Neural crest cell (in vitro differentiated cells): ENCODE results near the gene RTP5. TPM values are rescaled to one million over a fixed set of nuclear protein-coding genes. Genes with fewer than 3 reads are reported as not detected.

Source experiments
- DNase-seq: peaks from one replicate; pipeline ENCODE4 v3.0.0; 2021; ENCODE audit warnings: low read depth, mixed read lengths, low spot score
- H3K27ac Mint-ChIP-seq: one replicate; pipeline ENCODE4 v1.8.0; 2021; ENCODE audit warnings: mild to moderate bottlenecking, mixed read lengths; ENCODE audit not compliant: unreplicated experiment
- H3K27me3 Mint-ChIP-seq: 2 replicates; pipeline ENCODE4 v1.8.0; 2021; ENCODE audit warnings: low read depth, mild to moderate bottlenecking, mixed read lengths
- H3K36me3 Mint-ChIP-seq: 2 replicates; pipeline ENCODE4 v1.8.0; 2021; ENCODE audit warnings: low read depth, mild to moderate bottlenecking, mixed read lengths
- H3K4me1 Mint-ChIP-seq: 2 replicates; pipeline ENCODE4 v1.8.0; 2021; ENCODE audit warnings: mixed read lengths
- H3K4me3 Mint-ChIP-seq: one replicate; pipeline ENCODE4 v1.8.0; 2021; ENCODE audit warnings: mild to moderate bottlenecking, mixed read lengths
- H3K9me3 Mint-ChIP-seq: 2 replicates; pipeline ENCODE4 v1.8.0; 2021; ENCODE audit warnings: mixed read lengths
- total RNA-seq: library from RNA; stranded (reverse); gene quantifications from 2 replicates; pipeline ENCODE4 v1.2.1, GENCODE V29; 2021
- TF ChIP-seq, protein P1 (sequence below): fragments of 200-600 bp; sonication (generic); conservative IDR thresholded peaks from 2 replicates; pipeline ENCODE4 v1.5.0; 2021; ENCODE audit warnings: antibody characterized with exemption, mild to moderate bottlenecking

Gene RTP5
- total RNA-seq, 1 donor from 2014 or later = not detected

DNA sequence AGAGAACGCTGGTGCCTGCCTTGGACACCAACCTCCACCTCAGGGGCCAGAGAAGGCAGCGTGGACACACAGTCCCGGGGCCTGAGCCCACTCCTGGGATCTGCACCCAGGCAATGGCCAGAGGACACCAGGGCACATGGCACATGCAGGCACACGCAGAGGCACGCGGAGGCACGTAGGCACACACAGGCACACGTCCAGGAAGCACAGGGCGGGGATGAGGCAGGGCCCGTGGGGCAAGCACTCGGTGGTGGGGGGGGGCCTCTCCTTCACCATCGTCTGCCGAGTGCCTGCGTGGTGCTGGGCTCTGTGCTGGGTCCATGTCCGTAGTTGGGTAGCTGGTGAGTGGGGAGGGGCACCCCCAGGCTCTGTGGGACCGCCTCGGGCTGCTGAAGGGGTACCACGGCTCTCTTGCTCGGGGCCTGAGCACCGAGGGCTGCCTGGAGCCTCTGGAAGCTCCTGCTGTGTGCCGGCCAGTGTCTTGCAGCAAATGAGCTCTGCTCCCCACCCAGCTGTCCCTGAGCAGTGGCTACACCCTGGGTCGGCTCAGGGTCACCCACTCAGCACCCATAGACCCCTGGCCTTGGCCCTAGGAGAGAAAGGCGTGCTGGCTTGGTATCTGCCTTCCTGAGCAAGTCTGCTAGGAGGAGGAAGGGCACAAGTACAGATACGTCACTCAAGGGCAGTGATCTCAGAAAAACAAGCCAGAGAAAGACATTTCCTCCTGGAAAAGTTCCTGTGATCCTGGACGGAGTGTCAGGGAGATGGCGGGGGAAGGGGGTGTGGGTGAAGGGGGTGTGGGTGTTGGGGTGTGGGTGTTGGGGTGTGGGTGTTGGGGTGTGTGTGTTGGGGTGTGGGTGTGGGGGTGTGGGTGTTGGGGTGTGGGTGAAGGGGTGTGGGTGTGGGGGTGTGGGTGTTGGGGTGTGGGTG is 26.4 kb downstream of the RTP5 start:
- no peaks in the 10 kb centered on the region for H3K36me3 Mint-ChIP-seq
- peaks cover 3% of the 10 kb centered on the region for H3K27me3 Mint-ChIP-seq
- H3K9me3 Mint-ChIP-seq = no peaks in the 10 kb centered on the region
- peaks cover 19% of the 10 kb centered on the region for H3K4me1 Mint-ChIP-seq
- H3K4me3 Mint-ChIP-seq = no peak overlapping the region
- peak overlapping the region; percentile 12 for H3K27ac Mint-ChIP-seq
- TF ChIP-seq, protein P1, sequence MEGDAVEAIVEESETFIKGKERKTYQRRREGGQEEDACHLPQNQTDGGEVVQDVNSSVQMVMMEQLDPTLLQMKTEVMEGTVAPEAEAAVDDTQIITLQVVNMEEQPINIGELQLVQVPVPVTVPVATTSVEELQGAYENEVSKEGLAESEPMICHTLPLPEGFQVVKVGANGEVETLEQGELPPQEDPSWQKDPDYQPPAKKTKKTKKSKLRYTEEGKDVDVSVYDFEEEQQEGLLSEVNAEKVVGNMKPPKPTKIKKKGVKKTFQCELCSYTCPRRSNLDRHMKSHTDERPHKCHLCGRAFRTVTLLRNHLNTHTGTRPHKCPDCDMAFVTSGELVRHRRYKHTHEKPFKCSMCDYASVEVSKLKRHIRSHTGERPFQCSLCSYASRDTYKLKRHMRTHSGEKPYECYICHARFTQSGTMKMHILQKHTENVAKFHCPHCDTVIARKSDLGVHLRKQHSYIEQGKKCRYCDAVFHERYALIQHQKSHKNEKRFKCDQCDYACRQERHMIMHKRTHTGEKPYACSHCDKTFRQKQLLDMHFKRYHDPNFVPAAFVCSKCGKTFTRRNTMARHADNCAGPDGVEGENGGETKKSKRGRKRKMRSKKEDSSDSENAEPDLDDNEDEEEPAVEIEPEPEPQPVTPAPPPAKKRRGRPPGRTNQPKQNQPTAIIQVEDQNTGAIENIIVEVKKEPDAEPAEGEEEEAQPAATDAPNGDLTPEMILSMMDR = no peak
- DNase-seq = peak; percentile 25

DNA sequence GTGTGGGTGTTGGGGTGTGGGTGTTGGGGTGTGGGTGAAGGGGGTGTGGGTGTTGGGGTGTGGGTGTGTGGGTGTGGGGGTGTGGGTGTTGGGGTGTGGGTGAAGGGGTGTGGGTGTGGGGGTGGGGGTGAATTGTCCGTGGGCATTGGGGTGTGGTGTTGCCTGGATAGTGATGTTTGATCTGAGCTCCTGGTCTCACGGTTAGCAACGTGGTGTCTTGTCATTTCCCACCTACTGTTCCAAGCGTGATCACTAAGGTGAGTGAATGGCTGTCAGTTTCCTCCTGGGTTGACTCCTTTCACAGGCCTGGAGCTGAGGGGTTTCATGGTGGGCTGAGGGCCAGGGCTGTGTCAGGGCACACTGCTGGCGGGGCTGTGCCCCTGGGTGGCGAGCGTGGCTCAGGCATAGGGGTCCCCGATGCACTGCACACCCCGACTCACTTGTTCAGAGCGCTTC is 27.2 kb downstream of the RTP5 start:
- H3K27ac Mint-ChIP-seq = no peak overlapping the region
- peaks cover 8% of the 10 kb centered on the region for H3K27me3 Mint-ChIP-seq
- H3K9me3 Mint-ChIP-seq = no peaks in the 10 kb centered on the region
- no peak overlapping the region for H3K4me3 Mint-ChIP-seq
- no peak for DNase-seq
- H3K4me1 Mint-ChIP-seq = peaks cover 25% of the 10 kb centered on the region
- H3K36me3 Mint-ChIP-seq = no peaks in the 10 kb centered on the region
- TF ChIP-seq, protein P1 = no peak

DNA sequence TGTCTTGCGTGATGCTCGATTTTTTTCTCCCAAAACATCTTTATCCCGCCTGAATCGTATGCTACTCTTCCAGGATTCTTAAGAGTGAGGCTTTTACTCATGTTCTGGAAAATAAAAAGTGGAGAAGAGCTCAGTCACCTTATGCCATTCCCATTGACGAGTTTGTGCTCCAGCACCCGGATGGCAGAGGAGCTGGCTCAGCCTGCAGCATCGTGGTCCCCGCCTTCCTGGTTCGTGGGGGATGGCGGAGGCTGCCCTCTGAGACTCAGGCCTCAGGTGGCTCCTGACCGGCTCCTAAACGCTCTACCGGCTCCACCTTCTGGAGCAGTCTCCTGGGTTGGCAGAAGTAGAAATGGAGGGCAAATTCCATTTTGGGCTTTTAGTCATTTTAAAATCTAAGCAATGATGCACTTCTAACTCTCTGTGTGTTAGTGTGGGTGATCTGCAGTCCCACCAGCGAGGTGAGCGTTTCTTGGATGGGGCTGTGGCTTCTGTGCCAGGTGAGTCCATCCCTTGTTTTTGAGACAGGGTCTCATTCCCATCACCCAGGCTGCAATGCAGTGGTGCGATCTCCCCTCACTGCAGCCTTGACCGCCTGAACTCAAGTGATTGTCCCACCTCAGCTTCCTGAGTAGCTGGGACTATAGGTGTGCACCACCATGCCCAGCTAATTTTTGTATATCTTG is 27.8 kb downstream of the RTP5 start:
- no peak for DNase-seq
- Mint-ChIP-seq H3K4me1 (peaks cover 27% of the 10 kb centered on the region), H3K36me3 (no peaks in the 10 kb centered on the region), H3K9me3 (no peaks in the 10 kb centered on the region), H3K27me3 (peaks cover 11% of the 10 kb centered on the region), H3K4me3 (no peak overlapping the region), H3K27ac (no peak overlapping the region)
- TF ChIP-seq, protein P1 = no peak

DNA sequence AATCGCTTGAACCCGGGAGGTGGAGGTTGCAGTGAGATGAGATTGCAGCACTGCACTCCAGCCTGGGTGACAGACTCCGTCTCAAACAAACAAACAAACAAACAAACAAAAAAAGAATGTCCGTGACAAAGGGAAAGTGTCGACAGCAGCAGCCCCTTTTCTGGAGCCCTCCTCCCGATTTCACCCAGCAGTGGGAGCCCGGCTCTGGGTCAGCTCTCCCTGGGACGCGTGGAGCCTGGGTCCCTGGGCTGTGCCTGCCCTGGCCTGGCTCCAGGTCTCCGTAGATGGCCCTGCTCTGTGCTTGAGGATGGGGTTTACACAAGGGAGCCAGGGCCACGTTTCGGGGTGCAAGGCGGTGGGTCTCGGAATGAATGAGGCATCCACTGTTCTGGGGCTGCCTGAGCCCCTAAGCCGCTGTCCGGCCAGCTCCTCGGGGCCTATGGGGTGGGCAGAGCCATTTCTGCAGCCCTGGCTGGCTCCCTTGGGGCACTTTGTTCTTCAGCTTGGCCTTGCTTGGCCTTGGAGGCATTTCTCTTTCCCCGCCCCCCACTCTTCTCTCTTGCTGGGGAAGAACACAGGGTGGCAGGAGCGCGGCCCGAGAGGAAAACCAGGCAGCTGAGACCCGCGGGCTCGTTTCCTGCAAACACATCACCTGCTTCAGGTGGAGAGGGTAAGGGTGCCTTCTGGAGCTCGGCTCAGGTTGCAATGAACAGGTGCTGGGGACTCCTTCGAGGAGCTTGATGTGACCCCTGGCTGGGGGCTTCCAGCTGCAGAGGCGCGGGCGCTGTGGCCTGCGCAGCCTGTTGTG is 29.1 kb downstream of the RTP5 start:
- Mint-ChIP-seq H3K4me1 (peaks cover 27% of the 10 kb centered on the region), H3K27me3 (peaks cover 11% of the 10 kb centered on the region), H3K4me3 (no peak overlapping the region), H3K36me3 (no peaks in the 10 kb centered on the region), H3K9me3 (no peaks in the 10 kb centered on the region), H3K27ac (no peak overlapping the region)
- no peak for DNase-seq
- TF ChIP-seq, protein P1 = no peak
